GM10266 (cell line): ENCODE data around the gene TM4SF20.
A peak's percentile ranks its signal among the peaks of the same experiment; 100 is the strongest.

Experiments used
- DNase-seq: peaks from one replicate; pipeline ENCODE4 v3.0.0; 2012; ENCODE audit errors: extremely low spot score
- CTCF ChIP-seq: IDR thresholded peaks from 2 replicates; pipeline ENCODE4 v1.5.1; 2012; ENCODE audit warnings: mild to moderate bottlenecking, low read depth; ENCODE audit not compliant: control insufficient read depth, insufficient read depth; ENCODE audit errors: missing control alignments

The TM4SF20 gene

GRCh38 chr2:227406177-227407031, 27.3 kb upstream of the TM4SF20 start:
- TF ChIP-seq CTCF, result peak; percentile 83
- DNase-seq, result peak; percentile 51

GRCh38 chr2:227404585-227405271, 25.6 kb upstream of the TM4SF20 start:
- DNase-seq, result no peak
- TF ChIP-seq CTCF, result no peak

GRCh38 chr2:227402959-227403358, 23.9 kb upstream of the TM4SF20 start:
- DNase-seq, result no peak
- TF ChIP-seq CTCF, result no peak

- no peak for DNase-seq
- TF ChIP-seq CTCF, result no peak
These were observed 23.2 kb upstream of the TM4SF20 start for GRCh38 chr2:227402321-227402720.

- TF ChIP-seq CTCF, result no peak
- DNase-seq, result no peak
These were observed 22.4 kb upstream of the TM4SF20 start for GRCh38 chr2:227401550-227401949.

- no peak for TF ChIP-seq CTCF
- DNase-seq, result no peak
These were observed 19.9 kb upstream of the TM4SF20 start for GRCh38 chr2:227398684-227399670.
